Keratinocyte (primary cell): Measurements from ENCODE around the gene IFNL2. TPM values are rescaled to one million over a fixed set of nuclear protein-coding genes. Genes with fewer than 3 reads are reported as not detected.
"Not testable (repeated sequence)": the region's sequence is repeated elsewhere in the genome, so short reads cannot be mapped to it uniquely, and the experiment has no call there.

Experiments used
- DNase-seq: peaks from one replicate; pipeline ENCODE4 v3.0.0-alpha.2; 2011; ENCODE audit warnings: low read depth, missing footprints, low spot score
- FAIRE-seq: peaks from 2 replicates; lab custom pipeline; 2011; peaks lifted over from hg19 to GRCh38; lab: Jason Lieb, UNC
- H2AFZ ChIP-seq: 2 replicates; pipeline ENCODE4 v1.6.0; 2012; ENCODE audit warnings: low read length, control low read depth, inconsistent platforms; ENCODE audit not compliant: control insufficient read depth
- H3K27ac ChIP-seq: 2 replicates; pipeline ENCODE4 v1.5.1; 2011; ENCODE audit warnings: low read length; ENCODE audit not compliant: control insufficient read depth, insufficient read depth
- H3K27me3 ChIP-seq: 3 replicates; pipeline ENCODE4 v1.6.0; 2011; ENCODE audit warnings: low read length; ENCODE audit not compliant: control insufficient read depth, insufficient read depth; ENCODE audit errors: extremely low read depth
- H3K36me3 ChIP-seq, 2 experiments: 2 replicates in 1 of 2; 3 replicates in 1 of 2; pipeline ENCODE4 v1.5.1; 2011; ENCODE audit warnings: low read length in 2 of 2, mild to moderate bottlenecking in 1 of 2; ENCODE audit not compliant: control insufficient read depth in 2 of 2, insufficient read depth in 2 of 2; ENCODE audit errors: extremely low read depth in 1 of 2
- H3K4me1 ChIP-seq: 3 replicates; pipeline ENCODE4 v1.5.1; 2011; ENCODE audit warnings: low read length; ENCODE audit not compliant: control insufficient read depth, insufficient read depth; ENCODE audit errors: extremely low read depth
- H3K4me2 ChIP-seq: 3 replicates; pipeline ENCODE4 v1.6.0; 2011; ENCODE audit warnings: low read depth, low read length; ENCODE audit not compliant: control insufficient read depth, insufficient read depth; ENCODE audit errors: extremely low read depth
- H3K4me3 ChIP-seq, 3 experiments: fragments of 200-600 bp in 1 of 3; sonication (generic) in 1 of 3; 2 replicates in 2 of 3; 3 replicates in 1 of 3; pipeline ENCODE4 v1.5.1; 2011 to 2016; ENCODE audit warnings: low read length in 3 of 3, mild to moderate bottlenecking in 3 of 3, control low read depth in 2 of 3, inconsistent platforms in 1 of 3, low read depth in 1 of 3, mixed read lengths in 1 of 3, mixed run types in 1 of 3, moderate library complexity in 1 of 3; ENCODE audit not compliant: control insufficient read depth in 2 of 3, insufficient read depth in 2 of 3; ENCODE audit errors: extremely low read depth in 1 of 3
- H3K79me2 ChIP-seq: 2 replicates; pipeline ENCODE4 v1.6.0; 2012; ENCODE audit warnings: low read length; ENCODE audit not compliant: control insufficient read depth, insufficient read depth
- H3K9ac ChIP-seq: 3 replicates; pipeline ENCODE4 v1.6.0; 2011; ENCODE audit warnings: low read length; ENCODE audit not compliant: control insufficient read depth, insufficient read depth; ENCODE audit errors: extremely low read depth
- H3K9me1 ChIP-seq: 3 replicates; pipeline ENCODE4 v1.6.0; 2011; ENCODE audit warnings: low read length; ENCODE audit not compliant: control insufficient read depth, insufficient read depth; ENCODE audit errors: extremely low read depth
- H3K9me3 ChIP-seq: 2 replicates; pipeline ENCODE4 v1.5.1; 2012; ENCODE audit warnings: low read depth, low read length; ENCODE audit not compliant: control insufficient read depth
- H4K20me1 ChIP-seq: 3 replicates; pipeline ENCODE4 v1.6.0; 2011; ENCODE audit warnings: low read length; ENCODE audit not compliant: control insufficient read depth, insufficient read depth; ENCODE audit errors: extremely low read depth
- CTCF ChIP-seq, 3 experiments: IDR thresholded peaks in 1 of 3; conservative IDR thresholded peaks in 1 of 3; optimal IDR thresholded peaks in 1 of 3; 2 replicates in 2 of 3; 3 replicates in 1 of 3; pipeline versions ENCODE3 to v1.5.1; 2011; ENCODE audit warnings: low read length in 3 of 3, mild to moderate bottlenecking in 3 of 3, moderate library complexity in 2 of 3, control low read depth in 1 of 3, inconsistent platforms in 1 of 3; ENCODE audit not compliant: insufficient read depth in 2 of 3; ENCODE audit errors: extremely low read depth in 1 of 3
- EZH2 ChIP-seq: IDR thresholded peaks from one replicate; pipeline ENCODE4 v1.6.1; 2012; ENCODE audit warnings: inconsistent platforms, mild to moderate bottlenecking, low read length, moderate library complexity
- dilution Hi-C: fragments of 300-500 bp; cut with MboI; formaldehyde crosslinking; loops from one replicate; pipeline ENCODE4 v1.7.0; 2020; ENCODE audit warnings: low sequenced_read_pairs; ENCODE audit not compliant: extremely low pct_ligation_motif_present
- polyA plus RNA-seq, 5 experiments: library from polyadenylated mRNA; depleted of rRNA in 3 of 5; stranded (reverse) in 3 of 5; stranded (forward) in 1 of 5; unstranded in 1 of 5; fragments of >200 nt; gene quantifications; 1 replicate in 1 of 5; 2 replicates in 3 of 5; 3 replicates in 1 of 5; pipeline versions ENCODE4 v1.2.1 to v1.2.3, GENCODE V29; 2011 to 2012; ENCODE audit warnings: missing spikeins in 2 of 5, low read depth in 1 of 5, low replicate concordance in 1 of 5

Gene IFNL2
- polyA plus RNA-seq, 1 donor (not counting 4 experiments of a cell fraction or from before 2014, with no cell fraction given): not detected

GRCh38 chr19:39270036-39270871 is 2.1 kb downstream of the IFNL2 start:
- Histone ChIP-seq H3K27ac (no peak overlapping the region), H3K4me3 (no peak overlapping the region), H2AFZ (no peak overlapping the region), H3K79me2 (no peaks in the 10 kb centered on the region), H3K4me1 (no peaks in the 10 kb centered on the region), H3K9me1 (no peaks in the 10 kb centered on the region), H3K9me3 (no peaks in the 10 kb centered on the region), H3K9ac (no peak overlapping the region), H3K36me3 (no peaks in the 10 kb centered on the region), H4K20me1 (no peaks in the 10 kb centered on the region), H3K4me2 (no peak overlapping the region), H3K27me3 (peaks cover 4% of the 10 kb centered on the region)
- FAIRE-seq: no peak
- TF ChIP-seq EZH2 (no peak), CTCF (optimal IDR thresholded peaks at IDR 0.05 in 1 of 3, IDR thresholded peaks at IDR 0.05 in 1 of 3, conservative IDR thresholded peaks at IDR 0.05 in 1 of 3; ENCODE audit: extremely low read depth in 1 of 3, insufficient read depth in 2 of 3, low read length in 3 of 3) (no peak)
- dilution Hi-C loops: no loop called here
- DNase-seq: no peak

GRCh38 chr19:39273859-39274258 is 5.7 kb downstream of the IFNL2 start:
- H3K9ac ChIP-seq, H3K9me1 ChIP-seq, H4K20me1 ChIP-seq, H3K4me1 ChIP-seq, FAIRE-seq, H3K9me3 ChIP-seq, H2AFZ ChIP-seq, DNase-seq, H3K4me3 ChIP-seq, dilution Hi-C loops, H3K36me3 ChIP-seq, H3K4me2 ChIP-seq, H3K79me2 ChIP-seq, H3K27ac ChIP-seq: not testable (repeated sequence)
- peaks cover 16% of the 10 kb centered on the region for H3K27me3 ChIP-seq
